Gastrocnemius medialis (tissue), 4 donors: ENCODE data around the gene TRMT1L. TPM values are rescaled to one million over a fixed set of nuclear protein-coding genes. Genes with fewer than 3 reads are reported as not detected.

Experiments used
- total RNA-seq, 4 donors: library from RNA; depleted of rRNA; stranded (reverse); fragments of >200 nt; gene quantifications; one replicate each; pipeline versions ENCODE4 v1.1.0 to v1.2.3, GENCODE V29; 2016

Gene TRMT1L
- total RNA-seq, 4 donors from 2014 or later = 24.9 to 42.8 (median 30.0) TPM

Other genes starting within 250 kb of the TRMT1L start
- 100 to 1,000 TPM in 1 of 4 donors, 10 to 100 TPM in 3; 11.7 to 125 (median 19.7) TPM for gene NIBAN1, start 182.4 kb downstream of the TRMT1L start, total RNA-seq
- 10 to 100 TPM in 1 of 4 donors, 1 to 10 TPM in 3; 5.4 to 11.0 (median 7.3) TPM for gene RNF2, start 111.4 kb downstream of the TRMT1L start, total RNA-seq
- 1 to 10 TPM; 3.4 to 6.2 (median 4.6) TPM for gene SWT1, start 214 bp upstream of the TRMT1L start, total RNA-seq
- 10 to 100 TPM; 18.3 to 38.1 (median 32.3) TPM for gene IVNS1ABP, start 160.3 kb upstream of the TRMT1L start, total RNA-seq